ENCODE measurements around the gene BEGAIN. TPM values are rescaled to one million over a fixed set of nuclear protein-coding genes. Genes with fewer than 3 reads are reported as not detected.

The BEGAIN gene
- polyA plus RNA-seq, 2 of the 4 experiments (the other 2 are of a cell fraction) = 1.4 to 3.7 TPM

- no peak for FAIRE-seq
- POLR2A ChIA-PET = no interaction called here
- 89% methylated on average over 8 of the region's 13 CpGs for WGBS (ENCODE audit: missing lambda C conversion rate)
- TF ChIP-seq HEYL (CRISPR knock-in tag; IDR thresholded peaks at IDR 0.05) (no peak), MAFK (IDR thresholded peaks at IDR 0.05; ENCODE audit: partially characterized antibody) (no peak), GATA3 (IDR thresholded peaks at IDR 0.05; ENCODE audit: borderline replicate concordance) (no peak), KDM5A (IDR thresholded peaks at IDR 0.05) (no peak), EHF (CRISPR knock-in tag; IDR thresholded peaks at IDR 0.05) (no peak), TFCP2L1 (CRISPR knock-in tag; IDR thresholded peaks at IDR 0.05) (no peak), BCL3 (IDR thresholded peaks at IDR 0.05) (no peak), MAZ (IDR thresholded peaks at IDR 0.05; ENCODE audit: borderline replicate concordance, low read depth, low read length) (no peak), POLR2A (IDR thresholded peaks at IDR 0.05; ENCODE audit: low read length) (no peak), CEBPB (IDR thresholded peaks at IDR 0.05) (no peak), CHD2 (IDR thresholded peaks at IDR 0.05; ENCODE audit: low read length, partially characterized antibody) (no peak), FOSB (CRISPR knock-in tag; IDR thresholded peaks at IDR 0.05) (no peak)
- TF ChIP-seq, protein P1, sequence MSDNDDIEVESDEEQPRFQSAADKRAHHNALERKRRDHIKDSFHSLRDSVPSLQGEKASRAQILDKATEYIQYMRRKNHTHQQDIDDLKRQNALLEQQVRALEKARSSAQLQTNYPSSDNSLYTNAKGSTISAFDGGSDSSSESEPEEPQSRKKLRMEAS (IDR thresholded peaks at IDR 0.05) = no peak
- H3K4me2 ChIP-seq = no peak overlapping the region
- no peaks in the 10 kb centered on the region for H3K4me1 ChIP-seq
- H3K4me3 ChIP-seq = no peak overlapping the region
- H3K9me3 ChIP-seq = no peaks in the 10 kb centered on the region
- CTCF ChIA-PET = interaction anchor here (0.6 to 1.4 kb wide), 8 partner anchors 86 to 1134 kb away, joined by 3 to 5 read pairs (median 4); no protein-coding TSS in a partner anchor
- no peak for DNase-seq (ENCODE audit: low read depth in 1 of 2, low spot score in 1 of 2)
- ATAC-seq = no peak
- H3K27ac ChIP-seq = no peak overlapping the region
Measured at GRCh38 chr14:100530270-100531072, 56.7 kb downstream of the BEGAIN start.

- CTCF ChIA-PET = interaction anchor here (0.7 to 1.0 kb wide), 3 partner anchors 90 to 1135 kb away, joined by 3 to 5 read pairs (median 3); no protein-coding TSS in a partner anchor
- TF ChIP-seq JUNB (IDR thresholded peaks at IDR 0.05) (no peak), USF2 (IDR thresholded peaks at IDR 0.05) (no peak)
- no peak overlapping the region for H3K4me2 ChIP-seq
- POLR2A ChIA-PET = no interaction called here
- H3K27ac ChIP-seq = no peak overlapping the region
- H3K4me3 ChIP-seq = no peak overlapping the region
- H3K9me3 ChIP-seq = no peaks in the 10 kb centered on the region
- no peak for ATAC-seq
- WGBS (ENCODE audit: missing lambda C conversion rate) = 83% methylated on average over 4 of the region's 21 CpGs
- FAIRE-seq = no peak
- no peaks in the 10 kb centered on the region for H3K4me1 ChIP-seq
- no peak for DNase-seq (ENCODE audit: low read depth in 1 of 2, low spot score in 1 of 2)
Measured at GRCh38 chr14:100529561-100530031, 57.6 kb downstream of the BEGAIN start.

- ATAC-seq = no peak
- no peak for FAIRE-seq
- H3K27ac ChIP-seq = no peak overlapping the region
- TF ChIP-seq NFE2L2 (conservative IDR thresholded peaks at IDR 0.05; ENCODE audit: low read length) (no peak), SMC3 (IDR thresholded peaks at IDR 0.05) (no peak), MYC (IDR thresholded peaks at IDR 0.05; ENCODE audit: borderline replicate concordance, low read length) (no peak), RARB (CRISPR knock-in tag; IDR thresholded peaks at IDR 0.05) (no peak), JUNB (IDR thresholded peaks at IDR 0.05) (no peak), CBX2 (IDR thresholded peaks at IDR 0.05; ENCODE audit: borderline replicate concordance, low read depth) (no peak), ESRRA (IDR thresholded peaks at IDR 0.05; ENCODE audit: borderline replicate concordance, low read length) (no peak), FOSB (CRISPR knock-in tag; IDR thresholded peaks at IDR 0.05) (no peak), HDAC2 (IDR thresholded peaks at IDR 0.05) (no peak), EHMT2 (IDR thresholded peaks at IDR 0.05; ENCODE audit: low read depth) (no peak), KDM5A (IDR thresholded peaks at IDR 0.05) (no peak), RNF2 (IDR thresholded peaks at IDR 0.05; ENCODE audit: borderline replicate concordance, low read depth) (no peak), RAD21 (conservative IDR thresholded peaks at IDR 0.05 in 1 of 2, IDR thresholded peaks at IDR 0.05 in 1 of 2) (no peak), USF2 (IDR thresholded peaks at IDR 0.05) (no peak), POLR2AphosphoS2 (conservative IDR thresholded peaks at IDR 0.05; ENCODE audit: low read length) (no peak), KDM1A (IDR thresholded peaks at IDR 0.05; ENCODE audit: low read depth) (no peak)
- TF ChIP-seq, protein P1 (IDR thresholded peaks at IDR 0.05) = no peak
- TF ChIP-seq, protein P2, sequence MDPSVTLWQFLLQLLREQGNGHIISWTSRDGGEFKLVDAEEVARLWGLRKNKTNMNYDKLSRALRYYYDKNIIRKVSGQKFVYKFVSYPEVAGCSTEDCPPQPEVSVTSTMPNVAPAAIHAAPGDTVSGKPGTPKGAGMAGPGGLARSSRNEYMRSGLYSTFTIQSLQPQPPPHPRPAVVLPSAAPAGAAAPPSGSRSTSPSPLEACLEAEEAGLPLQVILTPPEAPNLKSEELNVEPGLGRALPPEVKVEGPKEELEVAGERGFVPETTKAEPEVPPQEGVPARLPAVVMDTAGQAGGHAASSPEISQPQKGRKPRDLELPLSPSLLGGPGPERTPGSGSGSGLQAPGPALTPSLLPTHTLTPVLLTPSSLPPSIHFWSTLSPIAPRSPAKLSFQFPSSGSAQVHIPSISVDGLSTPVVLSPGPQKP (IDR thresholded peaks at IDR 0.05; ENCODE audit: low read depth, low read length) = no peak
- CTCF ChIA-PET = interaction anchor here (0.6 kb wide), 1 partner anchor 68 kb away, joined by 3 read pairs; no protein-coding TSS in a partner anchor
- no peaks in the 10 kb centered on the region for H3K4me1 ChIP-seq
- POLR2A ChIA-PET = no interaction called here
- H3K9me3 ChIP-seq = no peaks in the 10 kb centered on the region
- H3K4me3 ChIP-seq = no peak overlapping the region
- 95% methylated on average over 8 of the region's 10 CpGs for WGBS (ENCODE audit: missing lambda C conversion rate)
- no peak overlapping the region for H3K4me2 ChIP-seq
- DNase-seq (ENCODE audit: low read depth in 1 of 2, low spot score in 1 of 2) = no peak
Measured at GRCh38 chr14:100528962-100529560, 58.2 kb downstream of the BEGAIN start.

Data from A549 (cell line).